MM.1S (cell line): ENCODE data around the gene PCGF3.

ENCODE experiments used
- DNase-seq: peaks from one replicate; pipeline ENCODE4 v3.0.0-alpha.2; 2015
- H2AFZ ChIP-seq: fragments of 300-600 bp; sonication (generic); 2 replicates; pipeline ENCODE4 v1.6.0; 2016; ENCODE audit warnings: antibody characterized with exemption, low read length
- H3F3A ChIP-seq: fragments of 300-600 bp; sonication (generic); 2 replicates; pipeline ENCODE4 v1.6.1; 2016; ENCODE audit warnings: mild to moderate bottlenecking, antibody characterized with exemption, low read length, moderate library complexity, mixed read lengths; ENCODE audit not compliant: insufficient read depth
- H3K27ac ChIP-seq: fragments of 300-600 bp; sonication (generic); 2 replicates; pipeline ENCODE4 v1.5.1; 2016; ENCODE audit warnings: mild to moderate bottlenecking, low read length
- H3K27me3 ChIP-seq: fragments of 300-600 bp; sonication (generic); replicated peaks from 2 replicates; pipeline ENCODE4 v1.6.0; 2016; ENCODE audit warnings: low read length; ENCODE audit not compliant: insufficient read depth
- H3K36me3 ChIP-seq: fragments of 300-600 bp; sonication (generic); replicated peaks from 2 replicates; pipeline ENCODE4 v1.6.1; 2016; ENCODE audit warnings: mild to moderate bottlenecking, low read length, mixed read lengths; ENCODE audit not compliant: insufficient read depth
- H3K4me1 ChIP-seq: fragments of 300-600 bp; sonication (generic); 2 replicates; pipeline ENCODE4 v1.6.1; 2016; ENCODE audit warnings: low read length, mixed read lengths
- H3K4me2 ChIP-seq: fragments of 300-600 bp; sonication (generic); 2 replicates; pipeline ENCODE4 v1.6.0; 2016; ENCODE audit warnings: low read depth, low read length
- H3K4me3 ChIP-seq: fragments of 300-600 bp; sonication (generic); 2 replicates; pipeline ENCODE4 v1.5.1; 2016; ENCODE audit warnings: low read length, mixed read lengths
- H3K79me2 ChIP-seq: fragments of 300-600 bp; sonication (generic); 2 replicates; pipeline ENCODE4 v1.6.1; 2016; ENCODE audit warnings: mixed run types, low read length, mixed read lengths
- H3K9ac ChIP-seq: fragments of 300-600 bp; sonication (generic); 2 replicates; pipeline ENCODE4 v1.6.1; 2016; ENCODE audit warnings: low read length, mixed read lengths
- H3K9me2 ChIP-seq: fragments of 300-600 bp; sonication (generic); replicated peaks from 2 replicates; pipeline ENCODE4 v1.6.1; 2016; ENCODE audit warnings: mild to moderate bottlenecking, low read length, mixed read lengths; ENCODE audit not compliant: insufficient read depth
- H3K9me3 ChIP-seq: fragments of 300-600 bp; sonication (generic); replicated peaks from 2 replicates; pipeline ENCODE4 v1.6.1; 2016; ENCODE audit warnings: mild to moderate bottlenecking, low read length, mixed read lengths; ENCODE audit not compliant: insufficient read depth
- H4K20me1 ChIP-seq: fragments of 300-600 bp; sonication (generic); 2 replicates; pipeline ENCODE4 v1.6.1; 2016; ENCODE audit warnings: mild to moderate bottlenecking, low read length, moderate library complexity, mixed read lengths; ENCODE audit not compliant: insufficient read depth
- EZH2 ChIP-seq: fragments of 300-600 bp; sonication (generic); optimal IDR thresholded peaks from 2 replicates; pipeline ENCODE3; 2017; ENCODE audit warnings: low read depth, mild to moderate bottlenecking, antibody characterized with exemption, low read length, mixed read lengths
- EZH2phosphoT487 ChIP-seq: fragments of 300-600 bp; sonication (generic); IDR thresholded peaks from 2 replicates; pipeline ENCODE4 v1.6.1; 2018; ENCODE audit warnings: antibody characterized with exemption, low read length
- TF ChIP-seq, protein P1 (sequence below): fragments of 300-600 bp; sonication (generic); IDR thresholded peaks from 2 replicates; pipeline ENCODE4 v1.5.1; 2016; ENCODE audit warnings: antibody characterized with exemption, low read length, mixed read lengths

PCGF3 gene

DNA sequence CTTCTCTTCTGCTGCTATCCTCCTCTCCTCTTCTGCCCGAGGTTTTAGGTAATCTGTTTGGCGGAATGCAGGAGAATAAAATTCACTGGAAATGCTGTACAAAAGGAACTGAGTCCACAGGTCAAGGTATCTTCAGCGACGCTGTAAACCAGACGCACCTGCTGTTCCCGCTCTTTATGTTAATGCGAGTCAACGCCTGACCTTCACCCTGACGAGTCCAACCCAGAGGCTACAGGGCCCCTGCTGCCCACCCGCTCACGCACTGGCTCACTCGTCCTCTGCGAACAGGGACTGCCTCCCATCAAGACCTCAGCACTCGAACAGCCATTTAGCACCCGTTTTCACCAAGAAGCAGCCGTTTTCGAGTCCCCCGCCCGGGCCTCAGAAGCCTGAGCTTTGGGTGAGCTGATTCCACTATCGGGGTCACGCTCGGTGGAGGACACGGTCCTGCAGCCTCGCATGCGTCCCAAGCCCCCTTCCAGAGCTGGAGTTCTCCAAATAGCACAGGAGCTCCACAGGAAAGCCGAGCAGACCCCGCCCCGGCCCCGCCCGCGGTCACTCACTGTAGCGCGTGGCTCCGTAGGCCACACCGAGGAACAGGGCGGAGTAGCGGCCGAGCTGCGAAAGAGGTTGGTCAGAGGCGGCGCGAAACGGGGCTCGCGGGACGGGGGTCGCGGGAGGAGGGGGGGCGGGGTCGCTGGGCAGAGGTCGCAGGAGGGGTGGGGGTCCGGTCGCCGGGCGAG lies 32.1 kb upstream of the PCGF3 start:
- Histone ChIP-seq H3F3A (no peaks in the 10 kb centered on the region), H3K79me2 (no peaks in the 10 kb centered on the region), H3K4me2 (peak overlapping the region; percentile 55; the same call in 1 of the 2 replicates), H3K27ac (no peak overlapping the region), H3K4me1 (no peaks in the 10 kb centered on the region), H3K36me3 (no peaks in the 10 kb centered on the region), H3K9me3 (no peaks in the 10 kb centered on the region), H4K20me1 (no peaks in the 10 kb centered on the region), H3K9ac (no peak overlapping the region), H3K9me2 (no peaks in the 10 kb centered on the region), H3K27me3 (no peaks in the 10 kb centered on the region), H3K4me3 (peak overlapping the region; percentile 70), H2AFZ (0 out of 2 replicates have a peak overlapping the region, but pooled peaks have one; percentile 19)
- DNase-seq: no peak
- TF ChIP-seq EZH2phosphoT487 (no peak), EZH2 (no peak)
- TF ChIP-seq, protein P1, sequence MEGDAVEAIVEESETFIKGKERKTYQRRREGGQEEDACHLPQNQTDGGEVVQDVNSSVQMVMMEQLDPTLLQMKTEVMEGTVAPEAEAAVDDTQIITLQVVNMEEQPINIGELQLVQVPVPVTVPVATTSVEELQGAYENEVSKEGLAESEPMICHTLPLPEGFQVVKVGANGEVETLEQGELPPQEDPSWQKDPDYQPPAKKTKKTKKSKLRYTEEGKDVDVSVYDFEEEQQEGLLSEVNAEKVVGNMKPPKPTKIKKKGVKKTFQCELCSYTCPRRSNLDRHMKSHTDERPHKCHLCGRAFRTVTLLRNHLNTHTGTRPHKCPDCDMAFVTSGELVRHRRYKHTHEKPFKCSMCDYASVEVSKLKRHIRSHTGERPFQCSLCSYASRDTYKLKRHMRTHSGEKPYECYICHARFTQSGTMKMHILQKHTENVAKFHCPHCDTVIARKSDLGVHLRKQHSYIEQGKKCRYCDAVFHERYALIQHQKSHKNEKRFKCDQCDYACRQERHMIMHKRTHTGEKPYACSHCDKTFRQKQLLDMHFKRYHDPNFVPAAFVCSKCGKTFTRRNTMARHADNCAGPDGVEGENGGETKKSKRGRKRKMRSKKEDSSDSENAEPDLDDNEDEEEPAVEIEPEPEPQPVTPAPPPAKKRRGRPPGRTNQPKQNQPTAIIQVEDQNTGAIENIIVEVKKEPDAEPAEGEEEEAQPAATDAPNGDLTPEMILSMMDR: no peak

DNA sequence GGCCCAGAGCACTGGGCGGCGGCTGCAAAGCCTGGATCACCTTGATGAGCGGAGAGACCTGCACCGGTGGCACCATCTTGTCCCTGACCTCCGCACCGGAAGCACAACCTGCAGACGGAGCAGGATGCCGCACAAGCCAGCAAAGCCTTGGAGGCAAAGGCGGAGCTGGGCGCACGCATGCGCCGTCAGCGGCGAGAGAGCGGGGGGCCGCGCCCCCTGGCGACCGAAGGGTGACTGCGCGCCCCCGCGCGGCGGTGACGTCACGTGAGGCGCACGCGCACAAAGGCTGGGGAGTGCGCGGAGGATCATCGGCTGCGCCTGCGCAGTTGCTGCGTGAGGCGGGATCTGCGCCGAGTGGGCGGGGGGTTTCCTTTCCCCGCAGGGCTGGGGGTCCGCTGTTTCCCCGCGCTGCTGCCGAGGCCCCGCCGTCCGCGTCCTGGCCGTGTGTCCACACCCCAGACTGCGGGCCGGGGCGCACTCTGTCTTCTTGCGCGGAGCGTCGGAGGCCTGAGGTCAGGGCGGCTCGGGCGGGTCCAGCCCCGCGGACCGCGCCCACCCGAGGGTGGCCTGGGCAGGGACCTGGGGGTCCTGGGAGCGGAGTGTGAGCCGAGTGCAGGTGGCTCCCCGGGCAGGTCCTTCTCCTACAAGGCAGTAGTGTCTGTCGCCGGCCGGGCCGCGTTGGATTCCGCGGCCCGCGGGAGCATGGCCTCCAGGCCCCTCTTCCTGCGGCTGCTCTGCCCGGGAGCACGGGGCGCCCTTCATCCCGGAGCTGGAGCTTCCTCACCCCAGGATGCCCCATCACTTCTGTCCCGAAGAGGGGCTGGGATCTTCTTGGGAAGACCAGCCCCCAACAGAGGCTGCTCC lies 31.2 kb upstream of the PCGF3 start, which contains the start of the genes ATP5ME and MYL5:
TSS of gene ATP5ME (minus strand) at position 105 of the 864 bp plus-strand sequence. CDS start at position 76, 29 bp downstream.
TSS of gene MYL5 (plus strand) at position 371 of the 864 bp plus-strand sequence. CDS start 3,485 bp downstream, outside the sequence.
- H3K4me1 ChIP-seq: no peaks in the 10 kb centered on the region
- H3K27ac ChIP-seq: peak within 1 kb of the TSS; percentile 21; the same call in 1 of the 2 replicates

More for the DNA sequence above, 31.2 kb upstream of the PCGF3 start, which contains the start of the genes ATP5ME and MYL5:
- Histone ChIP-seq H2AFZ (peak within 1 kb of the TSS; percentile 79), H3K9me2 (no peaks in the 10 kb centered on the region), H3K4me2 (peak within 1 kb of the TSS; percentile 81), H3K9me3 (no peaks in the 10 kb centered on the region), H3K79me2 (no peaks in the 10 kb centered on the region), H3K36me3 (no peaks in the 10 kb centered on the region), H3K27me3 (no peaks in the 10 kb centered on the region), H4K20me1 (no peaks in the 10 kb centered on the region), H3K9ac (peak within 1 kb of the TSS; percentile 56; the same call in 1 of the 2 replicates), H3K4me3 (peak within 1 kb of the TSS; percentile 70), H3F3A (no peaks in the 10 kb centered on the region)
- DNase-seq: peak; percentile 91
- no peak for TF ChIP-seq EZH2
- no peak for TF ChIP-seq EZH2phosphoT487
- TF ChIP-seq, protein P1: peak; percentile 73
